AG04449 (cell line): ENCODE results near the gene TAAR6.
"Not testable (repeated sequence)": the region's sequence is repeated elsewhere in the genome, so short reads cannot be mapped to it uniquely, and the experiment has no call there.

Experiments used
- CTCF ChIA-PET: fragments of 350-600 bp; formaldehyde crosslinking; extraction: SDS; loops from one replicate; lab custom pipeline; 2021; ENCODE audit warnings: antibody characterized with exemption; lab: Yijun Ruan, JAX
- POLR2A ChIA-PET: fragments of 400-600, 350-600 bp; formaldehyde crosslinking; extraction: SDS; loops from one replicate; lab custom pipeline; 2020; ENCODE audit warnings: antibody characterized with exemption, inconsistent platforms; lab: Yijun Ruan, JAX
- DNase-seq: peaks from one replicate; pipeline ENCODE4 v3.0.0-alpha.2; 2010; ENCODE audit warnings: low read depth, low spot score
- H3K4me3 ChIP-seq: 2 replicates; pipeline ENCODE4 v1.5.1; 2011; ENCODE audit warnings: low read depth, mild to moderate bottlenecking, control low read depth, low read length
- CTCF ChIP-seq: IDR thresholded peaks from one replicate; pipeline ENCODE4 v1.5.1; 2011; ENCODE audit warnings: mild to moderate bottlenecking, moderate library complexity, low read length, control low read depth, inconsistent platforms; ENCODE audit not compliant: insufficient read depth; ENCODE audit errors: missing control alignments

TAAR6 gene

GRCh38 chr6:132551214-132551613, 18.9 kb upstream of the TAAR6 start:
- DNase-seq, result no peak
- CTCF ChIA-PET, result no interaction called here

DNA sequence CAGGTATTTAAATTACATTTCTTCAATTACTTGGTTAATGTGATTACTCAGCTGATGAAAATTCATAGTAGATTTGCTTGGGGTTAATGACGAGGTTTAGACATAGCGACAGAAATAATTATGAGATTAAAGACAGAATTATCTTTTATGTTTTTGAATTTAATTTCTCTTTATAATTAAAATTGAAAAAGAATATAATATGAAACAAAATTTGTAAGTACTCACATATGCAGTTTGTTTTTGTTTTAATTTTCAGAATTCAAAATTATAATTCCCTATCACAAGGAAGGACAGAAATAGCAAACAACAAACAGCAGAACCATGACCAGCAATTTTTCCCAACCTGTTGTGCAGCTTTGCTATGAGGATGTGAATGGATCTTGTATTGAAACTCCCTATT, 17.8 kb upstream of the TAAR6 start, which contains the start of gene TAAR8:
Gene TAAR8 (plus strand): TSS at position 301 of the 400 bp plus-strand sequence. CDS start 21 bp downstream, at position 322.
- no peak for DNase-seq
- ChIA-PET POLR2A (no interaction called here), CTCF (interaction anchor here (0.9 to 1.1 kb wide), 2 partner anchors 10 to 22 kb away, joined by 3 read pairs; no protein-coding TSS in a partner anchor)
- no peak within 1 kb of the TSS for H3K4me3 ChIP-seq
- TF ChIP-seq CTCF, result no peak

More at GRCh38 chr6:132551214-132551613, 18.9 kb upstream of the TAAR6 start:
- TF ChIP-seq CTCF, result no peak
- POLR2A ChIA-PET, result no interaction called here
- H3K4me3 ChIP-seq, result no peak overlapping the region

GRCh38 chr6:132560087-132560486, 10.0 kb upstream of the TAAR6 start:
- CTCF ChIA-PET, result interaction anchor here (1.2 kb wide), 1 partner anchor 29 kb away, joined by 3 read pairs; no protein-coding TSS in a partner anchor
- POLR2A ChIA-PET, DNase-seq, H3K4me3 ChIP-seq: not testable (repeated sequence)

GRCh38 chr6:132566404-132566803, 3.7 kb upstream of the TAAR6 start:
- H3K4me3 ChIP-seq, result no peak overlapping the region
- POLR2A ChIA-PET, result no interaction called here
- no peak for TF ChIP-seq CTCF
- CTCF ChIA-PET, result no interaction called here
- no peak for DNase-seq

GRCh38 chr6:132567566-132567965, 2.6 kb upstream of the TAAR6 start:
- no peak for TF ChIP-seq CTCF
- no peak for DNase-seq
- ChIA-PET POLR2A (no interaction called here), CTCF (no interaction called here)
- H3K4me3 ChIP-seq, result no peak overlapping the region

- POLR2A ChIA-PET, result no interaction called here
- CTCF ChIA-PET, result no interaction called here
- H3K4me3 ChIP-seq, result no peak overlapping the region
- DNase-seq, result no peak
- no peak for TF ChIP-seq CTCF
These were observed 1.5 kb upstream of the TAAR6 start for GRCh38 chr6:132568611-132569010.

DNA sequence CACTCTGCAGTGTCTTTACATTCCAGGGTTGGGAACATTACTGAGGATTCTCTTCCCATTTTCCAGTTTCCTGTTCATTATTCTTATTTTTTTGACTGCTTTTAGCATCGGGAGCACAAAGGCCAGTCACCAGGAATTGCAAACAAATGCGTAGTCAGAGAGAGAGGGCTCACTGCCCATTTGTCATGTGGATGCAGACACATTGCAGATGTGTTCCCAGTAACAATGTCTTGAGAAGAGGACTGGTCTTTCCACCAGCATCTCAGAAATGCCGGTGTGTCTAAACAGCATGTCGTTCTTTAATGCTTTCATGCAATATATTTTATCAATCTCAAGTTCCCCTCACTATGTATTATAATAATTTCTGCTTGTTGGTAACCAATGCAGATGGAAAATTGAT, 952 bp upstream of the TAAR6 start:
- ChIA-PET CTCF (no interaction called here), POLR2A (no interaction called here)
- no peak for DNase-seq
- TF ChIP-seq CTCF, result no peak
- H3K4me3 ChIP-seq, result no peak overlapping the region
